ENCODE data around the gene DCTN1.

The DCTN1 gene

DNA sequence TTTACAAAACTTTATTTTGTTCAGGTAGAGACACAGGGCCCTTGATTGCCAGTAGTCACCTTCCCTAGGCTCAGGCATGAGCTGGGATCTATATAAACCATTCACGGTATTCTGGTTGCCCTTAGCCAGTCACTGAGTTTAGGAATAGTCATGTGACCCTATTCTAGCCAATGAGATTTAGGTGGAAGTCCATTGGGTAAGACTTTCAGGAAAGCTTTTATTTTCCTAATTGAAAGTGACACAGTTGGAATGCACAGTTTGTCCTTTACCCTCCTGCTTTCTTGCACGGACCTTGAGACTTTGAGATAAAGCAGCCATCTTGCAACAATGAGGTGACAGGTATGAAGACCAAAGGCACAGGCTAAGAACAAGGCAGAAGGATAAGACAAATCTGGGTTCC lies 58.4 kb downstream of the DCTN1 start:
- DNase-seq (ENCODE audit: low spot score): no peak

DNA sequence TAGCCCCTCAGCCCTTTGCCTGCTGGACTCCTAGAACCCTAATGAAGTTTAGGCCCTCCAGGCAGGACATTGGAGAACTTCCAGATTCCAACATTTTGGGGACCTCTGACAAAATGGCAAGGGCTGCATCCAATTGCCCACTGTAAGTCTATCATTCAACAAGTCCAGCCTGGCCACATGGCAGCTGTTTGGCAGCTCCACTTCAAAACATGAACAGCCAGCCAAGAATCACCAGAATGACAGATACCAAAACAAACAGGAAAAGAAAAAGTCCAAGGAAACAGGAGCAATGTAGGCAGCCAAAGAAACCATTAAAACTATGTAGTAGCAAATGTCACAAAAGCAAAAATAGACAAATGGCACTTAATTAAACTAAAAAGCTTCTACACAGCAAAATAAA lies 62.4 kb downstream of the DCTN1 start:
- no peak for DNase-seq (ENCODE audit: low spot score)

DNA sequence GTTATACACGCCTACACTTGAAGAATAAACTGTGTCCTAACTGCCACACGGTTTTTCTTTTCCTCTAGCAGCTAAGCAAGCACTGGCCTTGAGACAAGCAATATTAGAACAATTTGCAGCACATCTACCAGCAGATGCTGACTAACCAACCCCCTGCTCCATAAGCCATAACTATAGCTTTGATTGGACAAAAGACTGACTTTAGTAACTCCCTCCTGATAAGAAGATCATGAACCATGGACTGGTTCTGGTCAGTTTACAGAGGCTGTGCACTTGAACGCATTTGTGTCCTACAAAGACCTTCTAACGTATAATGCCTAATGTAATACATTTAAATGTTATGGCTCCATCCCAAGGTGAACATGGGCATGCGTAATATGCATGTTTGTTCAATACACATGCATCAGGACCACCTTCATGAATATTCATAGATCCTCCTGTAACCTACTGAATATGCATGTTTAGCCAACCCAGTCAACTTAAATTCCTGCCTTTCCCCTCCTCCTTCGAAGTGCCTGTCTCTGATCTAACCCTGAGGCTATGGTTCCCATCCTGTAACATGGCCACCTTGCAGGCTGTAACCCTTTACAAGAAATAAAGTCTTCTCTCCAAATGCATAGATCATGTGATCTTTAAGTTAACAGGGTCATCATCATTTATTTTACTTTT lies 63.4 kb downstream of the DCTN1 start:
- DNase-seq (ENCODE audit: low spot score): no peak

DNA sequence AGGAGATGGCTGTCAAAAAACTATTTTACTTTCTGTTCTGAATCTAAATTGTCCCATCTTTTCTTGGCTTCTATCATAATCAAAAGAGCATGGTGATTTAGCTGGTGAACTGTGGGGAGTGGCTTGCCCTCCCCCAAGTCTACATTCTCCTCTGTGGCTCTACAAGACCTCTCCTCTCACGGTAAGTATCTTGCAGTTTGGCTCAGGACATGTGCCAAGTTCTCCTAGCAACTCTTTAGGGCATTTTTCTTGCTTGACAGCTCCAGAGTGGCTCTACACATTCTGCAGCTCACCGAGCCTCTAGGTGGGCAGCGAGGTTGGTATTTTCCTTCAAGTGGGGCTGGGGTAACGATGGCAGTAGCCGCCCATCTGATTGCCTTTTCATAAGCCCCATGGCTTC lies 66.0 kb downstream of the DCTN1 start:
- no peak for DNase-seq (ENCODE audit: low spot score)

DNA sequence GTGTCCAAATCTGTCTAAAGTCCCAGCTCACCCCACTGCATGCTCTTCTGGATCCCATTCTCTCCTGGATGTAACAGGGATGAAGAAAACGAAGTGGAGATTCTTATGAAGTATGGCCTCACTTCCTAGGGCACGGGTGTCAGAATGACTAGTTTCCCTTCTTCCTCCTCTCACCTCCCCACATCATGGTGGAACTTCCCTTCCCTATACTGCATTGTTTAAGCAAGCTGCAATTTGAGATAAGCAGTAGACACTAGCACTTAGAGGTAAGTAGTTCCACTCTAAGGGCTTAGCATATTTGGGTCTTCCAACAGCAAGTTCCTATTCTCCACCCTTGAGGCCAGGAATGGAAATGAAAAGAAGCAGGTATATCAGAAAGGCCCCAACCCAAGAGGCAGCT lies 66.6 kb downstream of the DCTN1 start:
- DNase-seq (ENCODE audit: low spot score): no peak

DNA sequence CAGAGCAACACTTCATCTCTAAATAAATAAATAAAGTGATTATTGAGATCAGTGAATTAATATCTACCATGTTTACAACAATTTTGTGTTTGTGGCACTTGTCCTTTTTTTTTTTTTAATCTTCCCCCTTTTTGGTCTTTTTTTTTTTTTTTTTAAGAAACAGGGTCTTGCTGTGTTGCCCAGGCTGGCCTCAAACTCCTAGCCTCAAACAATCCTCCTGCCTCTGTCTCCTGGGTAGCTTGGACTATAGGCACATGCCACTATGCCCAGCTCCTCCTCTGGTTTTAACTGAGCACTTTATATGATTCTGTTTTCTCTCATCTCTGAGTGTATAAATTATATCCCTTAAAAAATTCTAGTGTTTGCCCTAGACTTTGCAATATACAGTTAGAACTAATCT lies 67.2 kb downstream of the DCTN1 start:
- no peak for DNase-seq (ENCODE audit: low spot score)
